Stimulated activated CD8-positive, alpha-beta memory T cell treated with anti-CD3 and anti-CD28 coated beads, Interleukin-4, amount 100 ng/mL, for 48 hours (primary cell): ENCODE results near the gene GBGT1.

Source experiments
- DNase-seq: peaks from one replicate; pipeline ENCODE4 v3.0.0-alpha.2; 2020

Gene GBGT1

DNA sequence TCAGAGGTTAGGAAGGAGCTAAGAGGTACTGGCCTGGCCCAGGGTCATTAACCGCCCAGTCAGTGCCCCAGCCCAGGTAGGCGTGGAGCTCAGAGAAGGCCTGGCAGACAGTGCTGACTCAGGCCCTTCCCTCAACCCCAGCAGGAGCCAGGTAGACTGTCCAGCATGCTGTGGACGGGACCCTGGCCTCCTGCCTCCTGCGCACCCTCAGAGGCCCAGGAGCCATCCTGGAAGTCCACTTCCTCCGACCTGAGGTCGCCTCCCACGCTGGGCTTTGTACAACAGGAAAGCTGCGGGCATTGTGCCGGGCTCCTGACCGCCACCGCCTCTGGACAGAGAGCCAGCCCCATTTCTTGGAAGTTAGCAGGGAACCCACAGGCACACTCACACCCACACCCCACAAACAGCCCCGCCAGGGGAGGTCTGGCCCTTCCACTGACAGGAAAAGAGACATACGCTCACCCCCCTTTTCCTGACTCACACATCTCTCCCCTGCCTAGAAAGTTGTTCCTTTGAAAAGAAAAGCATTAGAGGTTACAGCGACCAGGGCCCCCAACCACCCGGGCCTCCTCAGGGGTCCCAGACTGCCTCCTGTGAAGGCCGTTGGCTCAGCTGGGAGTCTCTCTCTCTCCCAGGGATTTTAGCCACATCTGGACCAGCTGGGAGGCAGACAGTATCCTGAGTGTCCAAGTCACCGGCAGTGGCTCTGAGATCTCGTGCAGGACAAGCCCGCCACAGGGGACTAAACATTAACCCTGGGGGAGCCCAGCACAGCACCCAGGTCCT, 50.4 kb downstream of the GBGT1 start:
- DNase-seq, result no peak

DNA sequence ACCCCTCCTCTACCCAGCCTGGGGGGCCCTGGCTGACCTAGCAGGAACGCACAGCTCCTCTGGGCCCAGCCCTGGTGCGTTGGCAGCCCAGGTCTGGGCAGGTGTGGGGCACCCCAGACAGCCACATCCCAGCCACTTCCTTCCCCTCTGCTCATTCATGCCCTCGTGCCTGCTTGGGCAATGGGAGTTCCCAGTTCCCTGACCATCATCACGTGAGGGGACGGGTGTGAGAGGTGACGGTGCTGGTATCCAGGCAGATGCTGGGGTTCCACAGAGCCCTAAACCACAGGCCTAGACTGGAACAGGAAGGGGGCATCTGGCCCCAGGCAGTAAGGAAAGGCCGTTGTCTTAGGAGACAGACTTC, 51.1 kb downstream of the GBGT1 start:
- DNase-seq, result no peak

DNA sequence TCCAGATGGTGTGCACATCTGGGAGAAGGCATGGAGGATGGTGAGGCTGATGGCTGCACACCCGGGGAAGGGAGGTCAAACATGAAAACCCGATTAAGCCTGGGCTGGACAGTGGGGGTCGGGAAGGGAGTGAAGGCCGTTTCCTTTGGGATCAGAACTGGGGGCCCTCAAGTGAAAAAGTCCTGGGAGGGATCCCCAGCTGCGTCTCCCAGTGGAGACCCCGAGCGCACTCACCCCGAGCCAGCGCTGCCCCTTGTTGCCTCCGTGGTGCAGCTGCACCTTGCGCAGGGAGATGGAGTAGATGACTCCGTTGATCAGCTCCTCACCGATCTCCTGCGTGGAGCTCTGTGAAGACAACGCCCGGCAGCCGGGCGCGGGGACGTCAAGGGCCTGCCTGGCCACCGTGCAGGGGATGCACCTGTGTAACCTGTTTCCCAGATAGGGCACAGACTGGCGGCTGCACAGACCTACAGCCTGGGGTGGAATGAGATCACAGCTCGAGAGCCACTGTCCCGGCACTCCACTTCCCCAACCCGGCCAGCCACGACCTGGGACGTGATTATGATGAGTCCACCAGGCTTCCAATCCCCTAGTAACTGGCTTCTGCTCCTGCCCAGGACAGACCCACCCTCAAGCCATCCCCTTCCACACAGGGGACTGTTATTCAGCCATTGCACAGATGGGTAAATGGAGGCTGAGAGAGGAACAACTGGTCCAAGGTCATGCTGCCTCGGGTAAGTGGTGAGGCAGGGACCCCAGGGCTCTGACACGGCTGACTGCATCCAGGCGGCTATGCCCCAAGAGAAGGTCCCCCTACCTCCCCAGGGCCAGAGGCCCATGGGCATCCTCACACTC, 51.7 kb downstream of the GBGT1 start:
- no peak for DNase-seq

DNA sequence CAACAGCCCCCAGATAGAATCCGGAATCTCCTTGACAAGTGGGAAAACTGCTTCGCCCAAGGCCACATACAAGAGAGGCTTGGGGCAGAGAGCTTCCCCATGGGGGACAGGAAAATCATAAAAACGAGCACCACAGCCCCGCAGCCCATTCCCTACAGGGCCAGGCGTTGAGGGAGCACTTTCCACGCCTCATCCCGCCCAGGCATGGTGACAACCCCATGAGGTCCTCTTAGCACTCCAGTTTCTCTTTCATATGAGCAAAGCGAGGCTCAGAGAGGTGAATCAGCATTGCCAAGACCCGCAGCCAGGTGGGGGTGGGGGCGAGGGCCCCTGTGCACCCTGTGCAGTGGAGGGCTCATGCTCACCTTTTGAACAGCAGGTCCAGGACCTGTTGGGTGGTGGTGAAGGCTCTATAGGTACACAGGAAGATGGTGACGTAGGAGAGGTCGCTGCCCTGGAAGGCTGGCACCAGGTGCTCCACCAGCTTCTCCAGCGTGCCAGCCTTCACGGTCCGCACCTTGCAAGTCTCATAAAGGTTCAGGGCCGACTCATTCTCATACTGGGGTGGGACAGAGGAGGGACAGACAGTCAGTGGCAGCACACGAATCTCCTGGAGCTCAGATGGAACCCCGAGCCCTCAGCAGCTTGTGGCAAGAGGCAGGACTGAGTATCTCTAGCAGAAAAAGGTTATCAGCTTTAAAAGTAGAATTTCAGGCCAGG, 53.6 kb downstream of the GBGT1 start:
- no peak for DNase-seq

- DNase-seq, result no peak
Observed at GRCh38 chr9:133108794-133109641, 54.7 kb downstream of the GBGT1 start.

- DNase-seq, result no peak
Observed at GRCh38 chr9:133107961-133108793, 55.5 kb downstream of the GBGT1 start.

DNA sequence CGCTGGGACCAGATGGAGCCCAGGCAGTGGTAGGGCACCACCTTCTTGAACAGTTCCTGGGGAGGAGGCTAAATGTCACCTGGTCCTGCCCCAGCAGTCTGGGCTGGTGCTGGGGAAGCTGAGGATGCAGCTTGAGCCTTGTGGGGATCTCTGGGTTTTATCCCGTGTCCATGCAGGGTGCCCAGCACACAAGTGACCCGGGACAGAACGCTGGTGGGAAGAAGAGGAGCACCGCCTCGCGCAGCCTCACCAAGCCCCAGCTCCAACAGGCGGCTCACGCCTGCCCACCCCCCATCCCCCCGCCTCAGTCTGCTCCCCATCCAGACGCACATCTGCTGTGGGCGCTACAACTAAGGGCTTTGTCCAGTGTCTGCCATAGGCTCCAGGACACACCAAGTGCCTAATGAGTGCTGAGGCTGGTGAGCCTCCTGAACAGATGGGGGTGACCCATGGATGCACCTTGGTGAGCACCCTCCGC, 56.4 kb downstream of the GBGT1 start:
- DNase-seq, result no peak

DNA sequence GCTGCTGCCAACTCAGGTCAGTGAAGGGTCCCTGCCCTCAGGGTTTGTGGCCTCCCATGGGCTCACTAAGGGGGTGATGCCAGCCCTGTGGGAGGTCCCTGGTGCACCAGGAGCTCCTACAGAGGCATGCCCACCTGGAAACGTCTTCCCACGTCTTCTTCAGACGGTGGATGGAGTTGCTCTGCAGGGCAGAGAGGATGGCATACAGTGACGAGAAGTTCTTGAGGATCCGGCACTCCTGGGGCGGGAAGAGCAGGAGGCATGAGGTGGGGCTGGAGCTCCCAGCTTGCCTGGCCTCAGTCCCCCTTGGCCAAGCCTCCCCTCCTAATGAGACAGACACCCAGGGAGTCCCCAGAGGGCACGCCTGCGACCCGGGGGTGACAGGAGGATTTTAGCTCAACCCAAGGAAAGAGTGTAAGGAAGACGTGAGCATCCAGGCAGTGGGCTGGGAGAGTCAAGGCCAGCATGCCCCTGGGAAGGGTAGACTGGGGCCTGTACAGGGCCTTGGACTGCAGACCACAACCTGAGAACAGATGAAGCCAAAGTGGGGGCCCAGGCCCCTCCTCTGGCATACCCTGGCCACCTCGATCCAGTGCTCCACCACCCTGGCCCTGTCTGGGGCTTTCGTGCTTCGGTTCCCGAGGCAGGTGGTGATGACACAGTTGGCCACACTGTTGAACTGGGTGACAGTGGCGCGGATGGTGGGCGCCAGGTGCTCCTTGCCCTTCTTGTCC, 57.0 kb downstream of the GBGT1 start:
- no peak for DNase-seq

DNA sequence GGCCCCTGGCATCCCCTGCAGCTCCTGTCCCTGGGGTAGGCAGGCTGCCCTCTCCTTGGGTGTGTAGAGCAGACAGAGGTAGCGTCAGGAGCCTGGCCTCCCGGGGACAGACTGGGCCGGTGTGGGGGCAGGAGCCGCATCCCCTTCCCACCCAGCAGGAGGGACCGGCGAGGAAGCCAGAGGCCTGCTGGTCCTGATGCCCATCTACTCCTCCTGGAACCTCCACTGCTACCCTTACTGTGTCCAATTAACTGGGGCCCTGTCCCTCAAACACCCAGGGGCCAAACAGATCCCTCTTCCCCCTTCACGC, 58.3 kb downstream of the GBGT1 start:
- no peak for DNase-seq

GRCh38 chr9:133104718-133105460, 58.8 kb downstream of the GBGT1 start:
- no peak for DNase-seq

DNA sequence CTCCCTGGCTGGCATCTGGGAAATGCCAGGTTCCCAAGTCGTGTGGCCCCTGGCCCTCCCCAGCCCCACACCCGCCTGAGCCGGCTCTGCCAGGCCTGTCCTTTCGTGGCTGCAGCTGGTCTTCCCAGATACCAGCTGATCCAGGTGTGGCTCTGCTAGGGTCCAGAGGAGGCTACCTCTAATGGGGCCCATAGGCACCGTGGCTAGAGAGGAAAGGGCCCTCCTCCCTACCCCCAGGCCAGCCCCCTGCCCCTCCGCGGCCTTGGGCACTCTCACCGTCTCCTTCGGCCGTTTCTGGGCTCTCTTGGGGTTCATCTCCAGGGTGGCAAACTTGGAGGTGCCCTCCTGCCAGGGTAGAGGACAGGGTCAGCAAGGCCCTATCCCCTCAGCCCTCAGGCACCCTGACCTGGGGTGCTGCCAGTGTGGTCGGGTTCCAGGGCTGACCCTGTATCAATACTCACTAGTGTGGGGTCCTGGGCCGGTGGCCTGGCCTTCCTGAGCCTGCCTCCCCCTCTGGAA, 59.7 kb downstream of the GBGT1 start:
- DNase-seq, result no peak

DNA sequence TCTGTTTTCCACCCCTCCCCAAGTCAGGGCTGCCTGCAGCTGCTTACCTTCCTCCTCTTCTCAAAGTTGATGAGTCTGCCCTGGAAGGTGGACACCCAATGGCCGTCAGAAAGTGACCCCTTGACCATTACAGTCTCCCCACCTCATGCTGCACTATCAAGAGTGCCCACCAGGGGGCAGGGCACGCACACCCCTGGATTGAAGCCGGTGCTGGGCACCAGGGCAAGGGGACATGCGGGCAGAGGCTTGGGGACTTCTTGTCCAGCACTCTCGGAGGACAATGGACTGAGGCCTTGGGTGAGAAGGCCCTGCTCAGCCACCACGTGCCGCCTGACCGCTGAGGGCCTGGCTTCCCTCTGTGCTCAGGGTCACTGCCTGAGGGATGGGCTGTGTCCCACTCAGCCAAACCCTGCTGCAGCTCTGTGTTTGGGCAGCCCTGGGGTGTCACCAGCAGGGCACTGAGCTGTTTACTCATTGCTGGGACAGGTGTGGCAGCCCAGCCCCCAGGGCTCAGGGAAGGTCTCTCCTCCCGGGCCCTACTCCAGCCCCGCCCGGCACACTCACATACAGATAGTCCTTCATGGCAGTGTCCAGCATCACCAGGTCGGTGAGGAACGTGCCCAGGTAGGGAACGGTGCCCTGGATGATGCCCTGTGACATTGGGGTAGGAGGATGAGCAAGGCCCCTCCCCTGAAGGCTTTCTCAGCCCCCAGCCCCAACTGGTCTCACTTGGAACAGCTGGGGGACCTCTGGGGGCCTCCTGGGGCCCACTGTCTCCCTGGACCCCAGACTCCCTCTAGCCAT, 60.3 kb downstream of the GBGT1 start:
- peak; percentile 74 for DNase-seq
